Activated CD4-positive, alpha-beta T cell treated with anti-CD3 and anti-CD28 coated beads for 1 hour (primary cell): Measurements from ENCODE around the gene KCNS3.

ENCODE experiments used
- DNase-seq: peaks from one replicate; pipeline ENCODE4 v3.0.0-alpha.2; 2020

Gene KCNS3

GRCh38 chr2:17878281-17879136, at the start of gene KCNS3:
Gene KCNS3, plus strand, starts transcription at chr2:17878667. Its CDS starts 52,342 bp downstream, at chr2:17931009.
- DNase-seq = no peak

- no peak for DNase-seq
Observed at GRCh38 chr2:17830053-17831034, 48.1 kb upstream of the KCNS3 start.

- DNase-seq = no peak
Observed at GRCh38 chr2:17835516-17835915, 43.0 kb upstream of the KCNS3 start.

GRCh38 chr2:17839959-17840358, 38.5 kb upstream of the KCNS3 start:
- DNase-seq = no peak

GRCh38 chr2:17843457-17843856, 35.0 kb upstream of the KCNS3 start:
- DNase-seq = no peak

- no peak for DNase-seq
Observed at GRCh38 chr2:17845806-17846205, 32.7 kb upstream of the KCNS3 start.

- DNase-seq = no peak
Observed at GRCh38 chr2:17846676-17847075, 31.8 kb upstream of the KCNS3 start.

- DNase-seq = no peak
Observed at GRCh38 chr2:17847236-17847635, 31.2 kb upstream of the KCNS3 start.

- DNase-seq = no peak
Observed at GRCh38 chr2:17849275-17849674, 29.2 kb upstream of the KCNS3 start.

GRCh38 chr2:17850151-17850550, 28.3 kb upstream of the KCNS3 start:
- no peak for DNase-seq

GRCh38 chr2:17851731-17852585, 26.5 kb upstream of the KCNS3 start:
- DNase-seq = no peak

GRCh38 chr2:17853799-17854198, 24.7 kb upstream of the KCNS3 start:
- DNase-seq = no peak

- no peak for DNase-seq
Observed at GRCh38 chr2:17857021-17857420, 21.4 kb upstream of the KCNS3 start.

GRCh38 chr2:17858064-17858463, 20.4 kb upstream of the KCNS3 start:
- DNase-seq = no peak

- DNase-seq = no peak
Observed at GRCh38 chr2:17863539-17863938, 14.9 kb upstream of the KCNS3 start.

- DNase-seq = no peak
Observed at GRCh38 chr2:17864676-17865075, 13.8 kb upstream of the KCNS3 start.

- no peak for DNase-seq
Observed at GRCh38 chr2:17867133-17867532, 11.3 kb upstream of the KCNS3 start.

- DNase-seq = no peak
Observed at GRCh38 chr2:17869128-17869527, 9.3 kb upstream of the KCNS3 start.

GRCh38 chr2:17871639-17872038, 6.8 kb upstream of the KCNS3 start:
- no peak for DNase-seq

GRCh38 chr2:17873021-17873420, 5.4 kb upstream of the KCNS3 start:
- no peak for DNase-seq

- DNase-seq = no peak
Observed at GRCh38 chr2:17876590-17876989, 1.9 kb upstream of the KCNS3 start.

- no peak for DNase-seq
Observed at GRCh38 chr2:17877811-17878280, 621 bp upstream of the KCNS3 start.
